Gastroesophageal sphincter (tissue), 4 donors: ENCODE measurements around the gene GPR137. TPM values are rescaled to one million over a fixed set of nuclear protein-coding genes. Genes with fewer than 3 reads are reported as not detected.
A peak's percentile ranks its signal among the peaks of the same experiment; 100 is the strongest.

Source experiments
- ATAC-seq: fragments of 150-250 bp; one replicate; pipeline ENCODE4 v1.9.1; 2016; ENCODE audit warnings: mild to moderate bottlenecking, moderate library complexity
- H3K27ac ChIP-seq, 4 donors: fragments of 200-600 bp; sonication (generic) in 3 of 4; 1 replicate in 3 of 4; 2 replicates in 1 of 4; pipeline ENCODE4 v1.5.1; 2016 to 2019
- H3K27me3 ChIP-seq: fragments of 200-600 bp; sonication (generic); one replicate; pipeline ENCODE4 v1.5.1; 2019
- H3K36me3 ChIP-seq, 2 donors: fragments of 200-600 bp; sonication (generic); one replicate each; pipeline ENCODE4 v1.5.1; 2019; ENCODE audit warnings: control low read depth in 1 of 2
- H3K4me1 ChIP-seq, 3 donors: fragments of 200-600 bp; sonication (generic); 1 replicate in 2 of 3; 2 replicates in 1 of 3; pipeline ENCODE4 v1.5.1; 2016 to 2019; ENCODE audit warnings: control low read depth in 2 of 3
- H3K4me3 ChIP-seq, 2 donors: fragments of 200-600 bp; sonication (generic); one replicate each; pipeline ENCODE4 v1.5.1; 2019; ENCODE audit warnings: mild to moderate bottlenecking in 1 of 2, moderate library complexity in 1 of 2
- H3K9me3 ChIP-seq, 3 donors: fragments of 200-600 bp; sonication (generic); one replicate each; pipeline ENCODE4 v1.5.1; 2017 to 2019; ENCODE audit warnings: control low read depth in 2 of 3
- EP300 ChIP-seq: sonication (generic); formaldehyde crosslinking; IDR thresholded peaks from one replicate; pipeline ENCODE4 v1.6.1; 2017; ENCODE audit warnings: antibody characterized with exemption, mild to moderate bottlenecking
- POLR2A ChIP-seq, 2 donors: fragments of 450-650 bp; IDR thresholded peaks; one replicate each; pipeline ENCODE4 v1.6.1; 2017; ENCODE audit warnings: antibody characterized with exemption in 2 of 2, mild to moderate bottlenecking in 2 of 2, moderate library complexity in 1 of 2
- POLR2AphosphoS5 ChIP-seq: sonication (generic); formaldehyde crosslinking; IDR thresholded peaks from one replicate; pipeline ENCODE4 v1.6.1; 2017; ENCODE audit warnings: antibody characterized with exemption
- WGBS, 2 donors: methylation state at CpG; one replicate each; pipeline ENCODE4 v1.1.5; 2018; ENCODE audit warnings: low coverage in 1 of 2; 5-methylcytosine and 5-hydroxymethylcytosine counted together
- total RNA-seq, 4 donors: library from RNA; depleted of rRNA; stranded (reverse); fragments of >200 nt; gene quantifications; one replicate each; pipeline ENCODE4 v1.1.0, GENCODE V29; 2016
- TF ChIP-seq, protein P1 (sequence below), 4 experiments: fragments of 200-600 bp in 2 of 4; fragments of 450-650 bp in 2 of 4; sonication (generic) in 1 of 4; IDR thresholded peaks; one replicate each; pipeline ENCODE4 v1.5.1; 2017 to 2019; ENCODE audit warnings: antibody characterized with exemption in 4 of 4, mild to moderate bottlenecking in 2 of 4, moderate library complexity in 2 of 4

Gene GPR137
- total RNA-seq, 4 donors from 2014 or later, result 14.0 to 37.1 (median 27.6) TPM

DNA sequence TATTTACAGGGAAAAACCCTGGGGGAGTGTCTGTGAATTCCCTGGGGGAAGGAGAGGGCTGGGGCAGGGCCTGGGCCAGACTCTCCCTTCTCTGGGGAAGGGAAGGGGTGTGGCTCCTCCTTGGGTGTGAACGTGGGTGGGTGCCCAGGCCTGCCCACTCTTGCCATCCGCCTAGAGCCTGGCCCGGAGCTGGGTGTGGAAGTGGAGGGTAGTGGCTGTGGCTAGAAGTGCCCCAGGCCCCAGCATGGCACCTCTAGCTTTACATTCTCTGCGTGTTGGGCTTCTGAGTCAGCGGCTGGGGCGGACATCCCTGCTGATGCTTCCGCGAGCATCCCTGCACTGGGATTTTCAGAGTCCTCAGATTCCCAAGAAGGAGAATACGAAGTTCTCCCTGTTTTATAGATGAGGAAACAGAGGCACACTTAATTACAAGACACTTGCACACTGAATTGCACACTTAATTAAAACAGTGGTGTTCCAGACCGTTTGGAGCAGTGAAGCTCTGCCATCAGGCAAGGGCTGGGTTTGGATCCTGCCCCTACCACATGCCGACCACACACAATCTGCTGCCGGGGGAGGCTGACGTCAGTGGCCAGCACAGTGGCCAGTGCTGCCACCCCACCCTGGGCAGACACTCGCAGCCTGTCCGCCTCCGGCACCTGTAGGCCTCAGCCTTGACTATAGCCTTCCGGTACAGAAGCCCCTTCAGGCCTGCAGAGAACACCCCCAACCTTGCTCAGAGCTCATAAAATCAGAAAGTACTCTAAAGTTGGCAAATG is 8.8 kb upstream of the GPR137 start:
- no peaks in the 10 kb centered on the region for H3K9me3 ChIP-seq
- ATAC-seq, result no peak
- H3K27me3 ChIP-seq, result no peaks in the 10 kb centered on the region
- H3K4me1 ChIP-seq, result peaks cover 0 to 18% (median 3%) of the 10 kb centered on the region in 3 donors
- no peak overlapping the region for H3K4me3 ChIP-seq
- H3K27ac ChIP-seq, result peak overlapping the region in 1 of 4 donors; percentile 15
- H3K36me3 ChIP-seq, result peaks cover 0 to 62% of the 10 kb centered on the region in 2 donors
- TF ChIP-seq EP300 (no peak), POLR2A (IDR thresholded peaks at IDR 0.05) (no peak), POLR2AphosphoS5 (no peak)
- TF ChIP-seq, protein P1, sequence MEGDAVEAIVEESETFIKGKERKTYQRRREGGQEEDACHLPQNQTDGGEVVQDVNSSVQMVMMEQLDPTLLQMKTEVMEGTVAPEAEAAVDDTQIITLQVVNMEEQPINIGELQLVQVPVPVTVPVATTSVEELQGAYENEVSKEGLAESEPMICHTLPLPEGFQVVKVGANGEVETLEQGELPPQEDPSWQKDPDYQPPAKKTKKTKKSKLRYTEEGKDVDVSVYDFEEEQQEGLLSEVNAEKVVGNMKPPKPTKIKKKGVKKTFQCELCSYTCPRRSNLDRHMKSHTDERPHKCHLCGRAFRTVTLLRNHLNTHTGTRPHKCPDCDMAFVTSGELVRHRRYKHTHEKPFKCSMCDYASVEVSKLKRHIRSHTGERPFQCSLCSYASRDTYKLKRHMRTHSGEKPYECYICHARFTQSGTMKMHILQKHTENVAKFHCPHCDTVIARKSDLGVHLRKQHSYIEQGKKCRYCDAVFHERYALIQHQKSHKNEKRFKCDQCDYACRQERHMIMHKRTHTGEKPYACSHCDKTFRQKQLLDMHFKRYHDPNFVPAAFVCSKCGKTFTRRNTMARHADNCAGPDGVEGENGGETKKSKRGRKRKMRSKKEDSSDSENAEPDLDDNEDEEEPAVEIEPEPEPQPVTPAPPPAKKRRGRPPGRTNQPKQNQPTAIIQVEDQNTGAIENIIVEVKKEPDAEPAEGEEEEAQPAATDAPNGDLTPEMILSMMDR (IDR thresholded peaks at IDR 0.05), result no peak
- WGBS, 2 donors, result 80% methylated on average over 7 of the region's 17 CpGs; no CpG with 5 or more reads in 1 of the 2 donors

DNA sequence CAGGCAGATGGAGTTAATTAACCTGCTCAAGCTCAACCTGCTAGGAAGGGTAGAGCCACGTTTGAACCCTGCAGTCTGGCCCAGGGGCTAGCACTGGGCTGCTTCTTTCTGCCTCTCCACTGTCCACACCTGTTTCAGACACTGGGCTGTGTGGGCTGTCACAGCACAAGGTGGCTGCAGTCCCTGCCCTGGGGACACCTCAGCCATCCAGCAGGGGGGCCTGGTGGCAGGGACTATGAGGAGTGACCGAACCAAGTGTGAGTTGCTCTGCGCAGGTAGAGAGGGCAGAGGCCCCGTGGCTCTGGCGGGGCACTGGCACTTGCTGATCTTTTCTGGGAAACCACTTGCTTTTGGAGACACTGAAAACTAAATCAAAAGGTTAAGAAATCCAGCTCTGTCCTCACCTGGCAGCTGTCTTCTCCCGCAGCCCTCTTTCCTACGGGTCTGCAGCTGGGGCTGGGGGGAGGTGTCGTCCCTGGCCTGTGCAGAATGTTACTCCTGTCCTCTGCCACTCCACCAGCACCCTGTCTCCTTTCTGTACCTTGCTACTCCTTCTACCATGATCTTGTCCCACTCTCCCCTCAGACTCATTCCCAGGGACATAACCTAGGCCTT is 7.0 kb upstream of the GPR137 start:
- H3K9me3 ChIP-seq, result no peaks in the 10 kb centered on the region
- peaks cover 0 to 26% (median 7%) of the 10 kb centered on the region in 3 donors for H3K4me1 ChIP-seq
- H3K36me3 ChIP-seq, result peaks cover 0 to 72% of the 10 kb centered on the region in 2 donors
- 51 to 90% methylated on average over 3 to 6 of the region's 8 CpGs for WGBS, 2 donors
- H3K27me3 ChIP-seq, result no peaks in the 10 kb centered on the region
- ATAC-seq, result no peak
- no peak overlapping the region for H3K27ac ChIP-seq
- no peak overlapping the region for H3K4me3 ChIP-seq
- TF ChIP-seq POLR2A (IDR thresholded peaks at IDR 0.05), result no peak

DNA sequence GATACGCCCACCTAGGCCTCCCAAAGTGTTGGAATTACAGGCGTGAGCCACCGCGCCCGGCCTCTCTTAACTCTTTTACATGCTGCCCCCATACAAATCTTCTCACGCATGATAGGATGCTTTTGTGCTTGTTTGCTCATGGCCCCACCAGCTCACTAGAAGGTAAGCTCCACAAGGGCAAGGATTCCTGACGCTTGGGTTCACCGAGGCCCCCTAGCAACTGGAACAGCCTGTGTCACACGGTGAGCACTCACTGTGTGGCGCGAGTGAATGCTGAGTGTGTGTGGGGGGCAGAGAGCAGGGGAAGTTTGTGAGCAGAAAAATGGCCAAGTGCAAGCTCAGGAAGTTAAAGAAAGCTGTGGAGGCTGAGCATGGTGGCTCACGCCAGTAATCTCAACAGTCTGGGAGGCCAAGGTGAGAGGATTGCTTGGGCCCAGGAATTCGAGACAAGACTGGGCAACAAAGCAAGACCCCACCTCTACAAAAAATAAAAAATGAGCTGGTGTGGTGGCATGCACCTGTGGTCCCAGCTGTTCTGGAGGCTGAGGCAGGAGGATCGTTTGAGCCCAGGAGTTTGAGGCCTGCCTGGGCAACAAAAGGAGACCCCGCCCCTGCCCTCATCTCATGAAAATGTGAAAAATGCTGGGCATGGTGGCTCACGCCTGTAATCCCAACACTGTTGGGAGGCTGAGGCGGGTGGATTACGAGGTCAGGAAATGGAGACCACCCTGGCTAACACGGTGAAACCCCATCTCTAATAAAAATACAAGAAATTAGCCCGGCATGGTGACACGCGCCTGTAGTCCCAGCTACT is 3.5 kb upstream of the GPR137 start:
- no peak for ATAC-seq
- 89 to 100% methylated on average over 6 to 15 of the region's 22 CpGs for WGBS, 2 donors
- Histone ChIP-seq H3K27me3 (no peaks in the 10 kb centered on the region), H3K4me1 (peaks cover 0 to 47% (median 22%) of the 10 kb centered on the region in 3 donors), H3K27ac (no peak overlapping the region), H3K9me3 (no peaks in the 10 kb centered on the region), H3K4me3 (no peak overlapping the region), H3K36me3 (peaks cover 0 to 48% of the 10 kb centered on the region in 2 donors)
- TF ChIP-seq POLR2A (IDR thresholded peaks at IDR 0.05), result no peak
- TF ChIP-seq EP300, result no peak
- TF ChIP-seq POLR2AphosphoS5, result no peak
- TF ChIP-seq, protein P1 (IDR thresholded peaks at IDR 0.05), result no peak

DNA sequence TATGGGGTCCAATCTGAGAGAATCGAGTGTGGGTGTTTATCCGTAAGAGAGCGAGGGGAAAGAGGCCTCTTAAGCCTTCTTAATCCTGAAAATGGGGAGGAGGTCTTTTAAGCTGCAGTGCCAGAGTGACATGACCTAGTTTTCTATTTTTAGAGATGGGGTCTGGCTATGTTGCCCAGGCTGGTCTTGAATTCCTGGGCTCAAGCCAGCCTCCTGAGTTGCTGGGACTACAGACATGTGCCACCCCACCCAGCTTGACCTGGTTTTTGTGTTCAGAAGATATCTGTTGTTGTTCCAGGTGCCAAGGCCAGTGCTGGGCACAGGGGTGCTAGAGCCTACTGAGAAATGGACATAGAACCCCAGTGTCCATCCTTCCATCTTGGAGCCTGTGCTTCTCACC is 2.6 kb upstream of the GPR137 start:
- H3K4me1 ChIP-seq, result peaks cover 0 to 54% (median 22%) of the 10 kb centered on the region in 3 donors
- peak overlapping the region in 1 of 2 donors; percentile 72 for H3K4me3 ChIP-seq
- H3K27ac ChIP-seq, result peak overlapping the region in 1 of 4 donors; percentile 95
- TF ChIP-seq, protein P1 (IDR thresholded peaks at IDR 0.05), result no peak
- TF ChIP-seq POLR2A (IDR thresholded peaks at IDR 0.05) (no peak), EP300 (no peak), POLR2AphosphoS5 (no peak)
- peaks cover 0 to 46% of the 10 kb centered on the region in 2 donors for H3K36me3 ChIP-seq
- 74 to 100% methylated on average over 1 to 3 of the region's 3 CpGs for WGBS, 2 donors
- H3K9me3 ChIP-seq, result no peaks in the 10 kb centered on the region
- no peaks in the 10 kb centered on the region for H3K27me3 ChIP-seq
- ATAC-seq, result no peak
